Activated naive CD4-positive, alpha-beta T cell treated with Interleukin-2 at 50 U/mL for 16 hours (primary cell): ENCODE measurements around the gene PSME3.
A peak's percentile ranks its signal among the peaks of the same experiment; 100 is the strongest.

Experiments
- DNase-seq: peaks from one replicate; pipeline ENCODE4 v3.0.0-alpha.2; 2020

PSME3 gene

GRCh38 chr17:42832934-42833766 is at the start of gene PSME3:
TSS of gene PSME3 (plus strand) at chr17:42833397. CDS start at chr17:42833632, 235 bp downstream.
- peak; percentile 92 for DNase-seq

GRCh38 chr17:42783791-42784138 is 49.4 kb upstream of the PSME3 start:
- DNase-seq: no peak

- no peak for DNase-seq
Observed at GRCh38 chr17:42784409-42784808, 48.8 kb upstream of the PSME3 start.

GRCh38 chr17:42784811-42785592 is 48.2 kb upstream of the PSME3 start:
- peak; percentile 17 for DNase-seq

GRCh38 chr17:42787266-42787665 is 45.9 kb upstream of the PSME3 start:
- DNase-seq: no peak

GRCh38 chr17:42791948-42792347 is 41.2 kb upstream of the PSME3 start:
- no peak for DNase-seq

GRCh38 chr17:42792545-42792944 is 40.7 kb upstream of the PSME3 start:
- DNase-seq: no peak

GRCh38 chr17:42795061-42795460 is 38.1 kb upstream of the PSME3 start:
- no peak for DNase-seq

GRCh38 chr17:42795465-42795864 is 37.7 kb upstream of the PSME3 start:
- no peak for DNase-seq

- no peak for DNase-seq
Observed at GRCh38 chr17:42796066-42796758, 37.0 kb upstream of the PSME3 start.

GRCh38 chr17:42797067-42798007 is 35.9 kb upstream of the PSME3 start:
- no peak for DNase-seq

GRCh38 chr17:42798011-42798382 is 35.2 kb upstream of the PSME3 start:
- no peak for DNase-seq

- peak; percentile 79 for DNase-seq
Observed at GRCh38 chr17:42798383-42799380, 34.5 kb upstream of the PSME3 start, which contains the start of the genes CNTD1 and COA3. TSS of gene CNTD1 (plus strand) at chr17:42798861. CDS start at chr17:42799068, 207 bp downstream. TSS of gene COA3 (minus strand) at chr17:42798704. CDS start at chr17:42798681, 23 bp downstream.

GRCh38 chr17:42803074-42803883 is 29.9 kb upstream of the PSME3 start:
- no peak for DNase-seq

GRCh38 chr17:42804918-42805367 is 28.3 kb upstream of the PSME3 start:
- no peak for DNase-seq

GRCh38 chr17:42806249-42806648 is 26.9 kb upstream of the PSME3 start:
- DNase-seq: no peak

GRCh38 chr17:42809250-42809649 is 23.9 kb upstream of the PSME3 start:
- DNase-seq: no peak

- no peak for DNase-seq
Observed at GRCh38 chr17:42814633-42815399, 18.4 kb upstream of the PSME3 start.

GRCh38 chr17:42817866-42818265 is 15.3 kb upstream of the PSME3 start:
- DNase-seq: no peak
